SK-N-SH treated with all-trans-retinoic acid at 6 μM for 48 hours (cell line): ENCODE results near the gene ROCK1.
A peak's percentile ranks its signal among the peaks of the same experiment; 100 is the strongest.

Experiments used
- ATAC-seq: fragments of 200-7000 bp; cut with Tn5 transposase; 3 replicates; pipeline ENCODE4 v1.9.1; 2020; ENCODE audit warnings: mild to moderate bottlenecking, moderate library complexity
- ARNTL ChIP-seq: fragments of 450-650 bp; formaldehyde crosslinking; IDR thresholded peaks from 2 replicates; pipeline ENCODE4 v1.5.0; 2020; ENCODE audit warnings: low read depth, mild to moderate bottlenecking, moderate library complexity, borderline replicate concordance
- BACH2 ChIP-seq: fragments of 250-450 bp; sonication (Bioruptor Pico); IDR thresholded peaks from 2 replicates; pipeline ENCODE4 v1.9.0; 2021; ENCODE audit warnings: mild to moderate bottlenecking, borderline replicate concordance
- CREB5 ChIP-seq: fragments of 250-450 bp; sonication (Bioruptor Pico); IDR thresholded peaks from 2 replicates; pipeline ENCODE4 v1.5.1; 2020; ENCODE audit warnings: low read depth, mild to moderate bottlenecking, moderate library complexity
- CSDC2 ChIP-seq: fragments of 250-450 bp; sonication (Bioruptor Pico); IDR thresholded peaks from 2 replicates; pipeline ENCODE4 v1.5.0; 2020; ENCODE audit warnings: mild to moderate bottlenecking, moderate library complexity
- CSRNP3 ChIP-seq: fragments of 250-450 bp; sonication (Bioruptor Pico); IDR thresholded peaks from 2 replicates; pipeline ENCODE4 v1.5.1; 2021; ENCODE audit warnings: mild to moderate bottlenecking, moderate library complexity
- ESRRG ChIP-seq: fragments of 250-450 bp; sonication (Bioruptor Pico); IDR thresholded peaks from 2 replicates; pipeline ENCODE4 v1.6.1; 2021; ENCODE audit warnings: mild to moderate bottlenecking
- GLIS3 ChIP-seq: fragments of 250-450 bp; sonication (Bioruptor Pico); IDR thresholded peaks from 2 replicates; pipeline ENCODE4 v1.5.0; 2020; ENCODE audit warnings: mild to moderate bottlenecking, moderate library complexity
- ISL1 ChIP-seq: fragments of 250-450 bp; sonication (Bioruptor Pico); IDR thresholded peaks from 2 replicates; pipeline ENCODE4 v2.1.2; 2022; ENCODE audit warnings: mild to moderate bottlenecking, moderate library complexity
- PATZ1 ChIP-seq: fragments of 250-450 bp; sonication (Bioruptor Pico); IDR thresholded peaks from 2 replicates; pipeline ENCODE4 v1.8.0; 2020; ENCODE audit warnings: mild to moderate bottlenecking, moderate library complexity, borderline replicate concordance
- POU6F1 ChIP-seq: fragments of 250-450 bp; sonication (Bioruptor Pico); IDR thresholded peaks from 2 replicates; pipeline ENCODE4 v1.8.0; 2021; ENCODE audit warnings: low read depth, mild to moderate bottlenecking, moderate library complexity, borderline replicate concordance
- PPARA ChIP-seq: fragments of 250-450 bp; sonication (Bioruptor Pico); IDR thresholded peaks from 2 replicates; pipeline ENCODE4 v1.5.0; 2020; ENCODE audit warnings: mild to moderate bottlenecking, borderline replicate concordance
- RARB ChIP-seq: fragments of 250-450 bp; sonication (Bioruptor Pico); IDR thresholded peaks from 2 replicates; pipeline ENCODE4 v1.8.0; 2021; ENCODE audit warnings: mild to moderate bottlenecking, moderate library complexity
- SNAI2 ChIP-seq: fragments of 250-450 bp; sonication (Bioruptor Pico); IDR thresholded peaks from 2 replicates; pipeline ENCODE4 v1.5.0; 2020; ENCODE audit warnings: mild to moderate bottlenecking, moderate library complexity
- TCF4 ChIP-seq: fragments of 250-450 bp; sonication (Bioruptor Pico); IDR thresholded peaks from 2 replicates; pipeline ENCODE4 v1.8.0; 2021; ENCODE audit warnings: mild to moderate bottlenecking, moderate library complexity, borderline replicate concordance
- TSHZ2 ChIP-seq: fragments of 250-450 bp; sonication (Bioruptor Pico); IDR thresholded peaks from 2 replicates; pipeline ENCODE4 v1.5.0; 2020; ENCODE audit warnings: mild to moderate bottlenecking, moderate library complexity
- ZFP3 ChIP-seq: fragments of 250-450 bp; sonication (Bioruptor Pico); IDR thresholded peaks from 2 replicates; pipeline ENCODE4 v1.5.0; 2020; ENCODE audit warnings: mild to moderate bottlenecking, moderate library complexity
- ZNF565 ChIP-seq: fragments of 450-650 bp; formaldehyde crosslinking; conservative IDR thresholded peaks from 2 replicates; pipeline ENCODE4 v1.5.0; 2020; ENCODE audit warnings: low read depth, mild to moderate bottlenecking, moderate library complexity
- ZNF70 ChIP-seq: fragments of 450-650 bp; formaldehyde crosslinking; IDR thresholded peaks from 2 replicates; pipeline ENCODE4 v1.5.0; 2020; ENCODE audit warnings: mild to moderate bottlenecking, moderate library complexity
- ZNF8 ChIP-seq: fragments of 450-650 bp; formaldehyde crosslinking; IDR thresholded peaks from 2 replicates; pipeline ENCODE4 v1.5.0; 2020; ENCODE audit warnings: mild to moderate bottlenecking, moderate library complexity

The ROCK1 gene

GRCh38 chr18:21101172-21101571 lies 10.4 kb downstream of the ROCK1 start:
- ATAC-seq = no peak
- TF ChIP-seq POU6F1 (CRISPR knock-in tag) = no peak

GRCh38 chr18:21100678-21101077 lies 10.9 kb downstream of the ROCK1 start:
- no peak for TF ChIP-seq ZNF565
- TF ChIP-seq CSDC2 = no peak
- no peak for TF ChIP-seq ESRRG (CRISPR knock-in tag)
- TF ChIP-seq TCF4 (CRISPR knock-in tag) = no peak
- ATAC-seq = peak; percentile 39; the same call in 2 of the 3 replicates

GRCh38 chr18:21100146-21100545 lies 11.5 kb downstream of the ROCK1 start:
- TF ChIP-seq ESRRG (CRISPR knock-in tag) (no peak), SNAI2 (CRISPR knock-in tag) (no peak), ZFP3 (CRISPR knock-in tag) (no peak), TSHZ2 (no peak), ZNF565 (no peak), CREB5 (CRISPR knock-in tag) (no peak), CSRNP3 (CRISPR knock-in tag) (no peak)
- ATAC-seq = no peak; the same call in 2 of the 3 replicates

- ATAC-seq = no peak
- no peak for TF ChIP-seq GLIS3
- TF ChIP-seq ESRRG (CRISPR knock-in tag) = no peak
- TF ChIP-seq, all 23 proteins: peak for 0
These were observed 12.2 kb downstream of the ROCK1 start for GRCh38 chr18:21099442-21099841.

- no peak for ATAC-seq
- no peak for TF ChIP-seq PPARA (CRISPR knock-in tag)
- TF ChIP-seq CREB5 (CRISPR knock-in tag) = no peak
- TF ChIP-seq GLIS3 = no peak
- TF ChIP-seq BACH2 (CRISPR knock-in tag) = no peak
These were observed 14.9 kb downstream of the ROCK1 start for GRCh38 chr18:21096760-21097159.

GRCh38 chr18:21093133-21093532 lies 18.5 kb downstream of the ROCK1 start:
- no peak for ATAC-seq
- TF ChIP-seq TCF4 (CRISPR knock-in tag) (no peak), ESRRG (CRISPR knock-in tag) (no peak), GLIS3 (no peak), ARNTL (CRISPR knock-in tag) (no peak), PPARA (CRISPR knock-in tag) (no peak), TSHZ2 (no peak), PATZ1 (CRISPR knock-in tag) (no peak), ZNF70 (CRISPR knock-in tag) (no peak), ISL1 (CRISPR knock-in tag) (no peak), CSDC2 (no peak), ZNF8 (CRISPR knock-in tag) (no peak), ZFP3 (CRISPR knock-in tag) (no peak), SNAI2 (CRISPR knock-in tag) (no peak), RARB (CRISPR knock-in tag) (no peak)
